Keratinocyte (primary cell): ENCODE results near the gene DTWD2. TPM values are rescaled to one million over a fixed set of nuclear protein-coding genes. Genes with fewer than 3 reads are reported as not detected.

ENCODE experiments used
- DNase-seq: peaks from one replicate; pipeline ENCODE4 v3.0.0-alpha.2; 2011; ENCODE audit warnings: low read depth, missing footprints, low spot score
- FAIRE-seq: peaks from 2 replicates; lab custom pipeline; 2011; peaks lifted over from hg19 to GRCh38; lab: Jason Lieb, UNC
- H2AFZ ChIP-seq: 2 replicates; pipeline ENCODE4 v1.6.0; 2012; ENCODE audit warnings: low read length, control low read depth, inconsistent platforms; ENCODE audit not compliant: control insufficient read depth
- H3K27ac ChIP-seq: 2 replicates; pipeline ENCODE4 v1.5.1; 2011; ENCODE audit warnings: low read length; ENCODE audit not compliant: control insufficient read depth, insufficient read depth
- H3K27me3 ChIP-seq: 3 replicates; pipeline ENCODE4 v1.6.0; 2011; ENCODE audit warnings: low read length; ENCODE audit not compliant: control insufficient read depth, insufficient read depth; ENCODE audit errors: extremely low read depth
- H3K36me3 ChIP-seq, 2 experiments: 2 replicates in 1 of 2; 3 replicates in 1 of 2; pipeline ENCODE4 v1.5.1; 2011; ENCODE audit warnings: low read length in 2 of 2, mild to moderate bottlenecking in 1 of 2; ENCODE audit not compliant: control insufficient read depth in 2 of 2, insufficient read depth in 2 of 2; ENCODE audit errors: extremely low read depth in 1 of 2
- H3K4me1 ChIP-seq: 3 replicates; pipeline ENCODE4 v1.5.1; 2011; ENCODE audit warnings: low read length; ENCODE audit not compliant: control insufficient read depth, insufficient read depth; ENCODE audit errors: extremely low read depth
- H3K4me2 ChIP-seq: 3 replicates; pipeline ENCODE4 v1.6.0; 2011; ENCODE audit warnings: low read depth, low read length; ENCODE audit not compliant: control insufficient read depth, insufficient read depth; ENCODE audit errors: extremely low read depth
- H3K4me3 ChIP-seq, 3 experiments: fragments of 200-600 bp in 1 of 3; sonication (generic) in 1 of 3; 2 replicates in 2 of 3; 3 replicates in 1 of 3; pipeline ENCODE4 v1.5.1; 2011 to 2016; ENCODE audit warnings: low read length in 3 of 3, mild to moderate bottlenecking in 3 of 3, control low read depth in 2 of 3, inconsistent platforms in 1 of 3, low read depth in 1 of 3, mixed read lengths in 1 of 3, mixed run types in 1 of 3, moderate library complexity in 1 of 3; ENCODE audit not compliant: control insufficient read depth in 2 of 3, insufficient read depth in 2 of 3; ENCODE audit errors: extremely low read depth in 1 of 3
- H3K79me2 ChIP-seq: 2 replicates; pipeline ENCODE4 v1.6.0; 2012; ENCODE audit warnings: low read length; ENCODE audit not compliant: control insufficient read depth, insufficient read depth
- H3K9ac ChIP-seq: 3 replicates; pipeline ENCODE4 v1.6.0; 2011; ENCODE audit warnings: low read length; ENCODE audit not compliant: control insufficient read depth, insufficient read depth; ENCODE audit errors: extremely low read depth
- H3K9me1 ChIP-seq: 3 replicates; pipeline ENCODE4 v1.6.0; 2011; ENCODE audit warnings: low read length; ENCODE audit not compliant: control insufficient read depth, insufficient read depth; ENCODE audit errors: extremely low read depth
- H3K9me3 ChIP-seq: 2 replicates; pipeline ENCODE4 v1.5.1; 2012; ENCODE audit warnings: low read depth, low read length; ENCODE audit not compliant: control insufficient read depth
- H4K20me1 ChIP-seq: 3 replicates; pipeline ENCODE4 v1.6.0; 2011; ENCODE audit warnings: low read length; ENCODE audit not compliant: control insufficient read depth, insufficient read depth; ENCODE audit errors: extremely low read depth
- EZH2 ChIP-seq: IDR thresholded peaks from one replicate; pipeline ENCODE4 v1.6.1; 2012; ENCODE audit warnings: inconsistent platforms, mild to moderate bottlenecking, low read length, moderate library complexity
- dilution Hi-C: fragments of 300-500 bp; cut with MboI; formaldehyde crosslinking; loops from one replicate; pipeline ENCODE4 v1.7.0; 2020; ENCODE audit warnings: low sequenced_read_pairs; ENCODE audit not compliant: extremely low pct_ligation_motif_present
- polyA plus RNA-seq, 5 experiments: library from polyadenylated mRNA; depleted of rRNA in 3 of 5; stranded (reverse) in 3 of 5; stranded (forward) in 1 of 5; unstranded in 1 of 5; fragments of >200 nt; gene quantifications; 1 replicate in 1 of 5; 2 replicates in 3 of 5; 3 replicates in 1 of 5; pipeline versions ENCODE4 v1.2.1 to v1.2.3, GENCODE V29; 2011 to 2012; ENCODE audit warnings: missing spikeins in 2 of 5, low read depth in 1 of 5, low replicate concordance in 1 of 5
- TF ChIP-seq, protein P1 (sequence below), 3 experiments: IDR thresholded peaks in 1 of 3; conservative IDR thresholded peaks in 1 of 3; optimal IDR thresholded peaks in 1 of 3; 2 replicates in 2 of 3; 3 replicates in 1 of 3; pipeline versions ENCODE3 to v1.5.1; 2011; ENCODE audit warnings: low read length in 3 of 3, mild to moderate bottlenecking in 3 of 3, moderate library complexity in 2 of 3, control low read depth in 1 of 3, inconsistent platforms in 1 of 3; ENCODE audit not compliant: insufficient read depth in 2 of 3; ENCODE audit errors: extremely low read depth in 1 of 3

DTWD2 gene
- polyA plus RNA-seq, 1 donor (not counting 4 experiments of a cell fraction or from before 2014, with no cell fraction given): 2.9 TPM

DNA sequence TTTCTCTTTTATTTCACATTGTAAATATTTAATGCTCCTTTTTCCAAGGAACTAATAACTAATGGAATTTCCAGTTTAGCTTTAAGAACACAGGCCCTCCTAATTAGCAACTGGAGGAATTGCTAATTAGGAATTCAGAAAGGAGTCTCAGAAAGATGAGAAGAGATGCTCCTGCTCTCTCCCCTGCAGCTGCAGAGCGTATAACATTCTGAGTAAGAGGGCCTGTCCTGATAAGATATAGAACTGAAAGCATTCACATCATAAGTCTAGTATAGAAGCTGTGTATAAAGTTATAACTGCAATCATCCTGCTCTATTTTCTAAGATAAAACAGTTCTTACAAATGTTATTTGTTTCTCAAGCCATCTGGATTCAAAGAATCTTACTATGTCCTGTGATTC lies 83.2 kb downstream of the DTWD2 start:
- dilution Hi-C loops: no loop called here
- Histone ChIP-seq H3K9ac (no peak overlapping the region), H3K9me1 (no peaks in the 10 kb centered on the region), H3K79me2 (no peaks in the 10 kb centered on the region), H3K27ac (no peak overlapping the region), H3K9me3 (no peaks in the 10 kb centered on the region), H3K36me3 (no peaks in the 10 kb centered on the region), H3K27me3 (no peaks in the 10 kb centered on the region), H4K20me1 (no peaks in the 10 kb centered on the region), H3K4me3 (no peak overlapping the region), H2AFZ (no peak overlapping the region), H3K4me1 (no peaks in the 10 kb centered on the region), H3K4me2 (no peak overlapping the region)
- DNase-seq: no peak
- no peak for FAIRE-seq
- TF ChIP-seq, protein P1, sequence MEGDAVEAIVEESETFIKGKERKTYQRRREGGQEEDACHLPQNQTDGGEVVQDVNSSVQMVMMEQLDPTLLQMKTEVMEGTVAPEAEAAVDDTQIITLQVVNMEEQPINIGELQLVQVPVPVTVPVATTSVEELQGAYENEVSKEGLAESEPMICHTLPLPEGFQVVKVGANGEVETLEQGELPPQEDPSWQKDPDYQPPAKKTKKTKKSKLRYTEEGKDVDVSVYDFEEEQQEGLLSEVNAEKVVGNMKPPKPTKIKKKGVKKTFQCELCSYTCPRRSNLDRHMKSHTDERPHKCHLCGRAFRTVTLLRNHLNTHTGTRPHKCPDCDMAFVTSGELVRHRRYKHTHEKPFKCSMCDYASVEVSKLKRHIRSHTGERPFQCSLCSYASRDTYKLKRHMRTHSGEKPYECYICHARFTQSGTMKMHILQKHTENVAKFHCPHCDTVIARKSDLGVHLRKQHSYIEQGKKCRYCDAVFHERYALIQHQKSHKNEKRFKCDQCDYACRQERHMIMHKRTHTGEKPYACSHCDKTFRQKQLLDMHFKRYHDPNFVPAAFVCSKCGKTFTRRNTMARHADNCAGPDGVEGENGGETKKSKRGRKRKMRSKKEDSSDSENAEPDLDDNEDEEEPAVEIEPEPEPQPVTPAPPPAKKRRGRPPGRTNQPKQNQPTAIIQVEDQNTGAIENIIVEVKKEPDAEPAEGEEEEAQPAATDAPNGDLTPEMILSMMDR (optimal IDR thresholded peaks at IDR 0.05 in 1 of 3, IDR thresholded peaks at IDR 0.05 in 1 of 3, conservative IDR thresholded peaks at IDR 0.05 in 1 of 3; ENCODE audit: extremely low read depth in 1 of 3, insufficient read depth in 2 of 3, low read length in 3 of 3): no peak
- TF ChIP-seq EZH2: no peak

DNA sequence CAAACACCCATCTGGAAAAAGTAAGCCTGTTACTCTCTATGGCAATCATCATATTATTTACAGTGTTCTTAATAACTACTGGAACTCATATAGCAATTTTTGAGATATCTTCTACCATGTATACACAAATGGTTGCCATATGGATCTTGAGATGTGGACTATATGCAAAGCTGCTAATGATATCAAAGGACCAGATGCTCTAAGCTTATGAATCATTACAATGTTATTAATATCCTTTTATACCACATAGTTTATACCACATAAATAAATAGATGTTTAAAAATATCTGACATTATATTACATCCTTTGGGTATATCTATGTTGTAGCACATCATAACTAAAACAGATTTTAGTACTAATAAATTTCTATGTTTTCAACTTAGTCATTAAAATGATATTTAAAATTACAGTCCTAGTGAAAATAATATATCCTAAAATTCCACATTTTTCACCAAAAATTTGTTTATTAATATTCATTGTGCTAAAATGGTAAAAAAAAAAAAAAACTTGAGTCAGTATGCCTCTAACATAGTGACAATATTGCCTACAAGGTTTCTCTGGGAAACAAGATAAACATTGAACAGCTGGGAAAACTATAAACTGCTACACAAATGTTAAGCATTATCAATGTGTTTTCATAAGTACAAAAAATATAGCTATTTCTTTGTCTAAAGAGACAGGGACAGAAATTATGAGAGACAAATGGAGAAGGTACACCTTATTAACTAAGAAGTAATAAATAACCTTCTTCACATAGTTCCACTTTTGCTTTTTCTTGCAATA lies 85.5 kb downstream of the DTWD2 start:
- dilution Hi-C loops: no loop called here
- no peak overlapping the region for H3K9ac ChIP-seq
- FAIRE-seq: no peak

More for the DNA sequence above, 85.5 kb downstream of the DTWD2 start:
- Histone ChIP-seq H3K4me1 (no peaks in the 10 kb centered on the region), H4K20me1 (no peaks in the 10 kb centered on the region), H2AFZ (no peak overlapping the region), H3K4me2 (no peak overlapping the region), H3K27me3 (no peaks in the 10 kb centered on the region), H3K79me2 (no peaks in the 10 kb centered on the region), H3K27ac (no peak overlapping the region), H3K4me3 (no peak overlapping the region), H3K9me3 (no peaks in the 10 kb centered on the region), H3K36me3 (no peaks in the 10 kb centered on the region), H3K9me1 (no peaks in the 10 kb centered on the region)
- no peak for DNase-seq
- TF ChIP-seq, protein P1 (optimal IDR thresholded peaks at IDR 0.05 in 1 of 3, IDR thresholded peaks at IDR 0.05 in 1 of 3, conservative IDR thresholded peaks at IDR 0.05 in 1 of 3; ENCODE audit: extremely low read depth in 1 of 3, insufficient read depth in 2 of 3, low read length in 3 of 3): no peak
- TF ChIP-seq EZH2: no peak
